ENCODE results near the gene PHPT1.
"Not testable (repeated sequence)": the region's sequence is repeated elsewhere in the genome, so short reads cannot be mapped to it uniquely, and the experiment has no call there.

PHPT1 gene

GRCh38 chr9:136862849-136863622, 13.8 kb downstream of the PHPT1 start:
- DNase-seq = no peak
- no peak for TF ChIP-seq GATA1 (IDR thresholded peaks at IDR 0.05; ENCODE audit: low read depth, low read length)
- no peak for TF ChIP-seq POLR2A (IDR thresholded peaks at IDR 0.05; ENCODE audit: low read length)

- no peak for DNase-seq
- no peak for TF ChIP-seq GATA1 (IDR thresholded peaks at IDR 0.05; ENCODE audit: low read depth, low read length)
- no peak for TF ChIP-seq POLR2A (IDR thresholded peaks at IDR 0.05; ENCODE audit: low read length)
Observed at GRCh38 chr9:136863623-136864273, 14.5 kb downstream of the PHPT1 start.

GRCh38 chr9:136865041-136865767, 16.0 kb downstream of the PHPT1 start:
- TF ChIP-seq POLR2A (IDR thresholded peaks at IDR 0.05; ENCODE audit: low read length) = no peak
- no peak for TF ChIP-seq GATA1 (IDR thresholded peaks at IDR 0.05; ENCODE audit: low read depth, low read length)
- no peak for DNase-seq

DNA sequence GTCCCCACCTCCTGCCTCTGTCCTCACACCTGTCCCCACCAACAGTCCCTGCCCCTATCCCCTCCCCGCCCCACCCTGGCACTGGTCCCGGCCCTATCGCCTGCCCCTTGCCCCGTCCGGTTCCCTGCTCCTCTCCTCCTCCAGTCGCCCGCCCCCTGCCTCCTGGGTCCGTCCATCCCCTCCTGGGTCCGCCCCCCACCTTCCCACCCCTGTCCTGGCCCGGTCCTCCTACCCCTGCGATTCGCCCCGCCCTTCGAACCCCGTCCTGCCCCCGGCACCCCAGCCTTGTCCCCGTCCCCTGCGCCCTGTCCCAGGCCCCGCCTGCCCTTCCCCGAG, 16.5 kb downstream of the PHPT1 start:
- no peak for DNase-seq
- TF ChIP-seq POLR2A (IDR thresholded peaks at IDR 0.05; ENCODE audit: low read length) (no peak), GATA1 (IDR thresholded peaks at IDR 0.05; ENCODE audit: low read depth, low read length) (no peak)

GRCh38 chr9:136866898-136867421, 17.8 kb downstream of the PHPT1 start:
- DNase-seq = not testable (repeated sequence)

DNA sequence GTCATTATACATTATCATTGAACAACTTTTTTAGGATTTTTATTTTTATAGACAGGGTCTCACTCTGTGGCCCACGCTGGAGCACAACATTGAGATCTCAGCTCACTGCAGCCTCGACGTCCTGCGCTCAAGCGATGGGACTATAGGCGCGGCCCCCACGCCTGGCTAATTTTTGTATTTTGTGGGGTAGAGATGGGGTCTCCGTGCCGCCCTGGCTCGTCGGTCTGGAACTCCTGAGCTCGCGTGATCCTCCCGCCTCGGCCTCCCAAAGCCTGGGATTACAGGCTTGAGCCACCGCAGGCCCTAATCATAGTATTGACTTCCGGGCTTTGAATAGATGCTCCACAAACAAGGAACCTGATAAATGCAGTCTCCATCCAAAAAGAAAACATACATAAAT, 18.3 kb downstream of the PHPT1 start:
- DNase-seq = no peak
- no peak for TF ChIP-seq GATA1 (IDR thresholded peaks at IDR 0.05; ENCODE audit: low read depth, low read length)
- TF ChIP-seq POLR2A (IDR thresholded peaks at IDR 0.05; ENCODE audit: low read length) = no peak

DNA sequence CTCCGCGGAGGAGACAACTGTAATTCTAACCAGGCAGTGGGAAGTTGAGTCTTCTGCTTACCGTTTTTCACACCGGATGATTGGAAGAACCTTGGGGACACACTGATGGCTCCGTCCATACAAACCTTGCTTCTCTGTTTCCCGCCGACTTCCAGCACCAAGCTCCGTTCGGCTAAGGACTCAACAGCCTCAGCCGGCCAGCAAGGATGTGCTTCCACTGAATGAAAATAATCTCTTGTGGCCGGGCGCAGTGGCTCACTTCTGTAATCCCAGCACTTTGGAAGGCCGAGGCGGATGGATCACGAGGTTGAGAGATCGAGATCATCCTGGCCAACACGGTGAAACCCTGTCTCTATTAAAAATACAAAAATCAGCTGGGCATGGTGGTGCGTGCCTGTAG, 18.7 kb downstream of the PHPT1 start:
- DNase-seq = no peak
- no peak for TF ChIP-seq GATA1 (IDR thresholded peaks at IDR 0.05; ENCODE audit: low read depth, low read length)
- no peak for TF ChIP-seq POLR2A (IDR thresholded peaks at IDR 0.05; ENCODE audit: low read length)

GRCh38 chr9:136868644-136869043, 19.4 kb downstream of the PHPT1 start:
- no peak for DNase-seq

GRCh38 chr9:136869611-136870010, 20.4 kb downstream of the PHPT1 start:
- not testable (repeated sequence) for DNase-seq

More at GRCh38 chr9:136868644-136869043, 19.4 kb downstream of the PHPT1 start:
- TF ChIP-seq GATA1 (IDR thresholded peaks at IDR 0.05; ENCODE audit: low read depth, low read length) (no peak), POLR2A (IDR thresholded peaks at IDR 0.05; ENCODE audit: low read length) (no peak)

DNA sequence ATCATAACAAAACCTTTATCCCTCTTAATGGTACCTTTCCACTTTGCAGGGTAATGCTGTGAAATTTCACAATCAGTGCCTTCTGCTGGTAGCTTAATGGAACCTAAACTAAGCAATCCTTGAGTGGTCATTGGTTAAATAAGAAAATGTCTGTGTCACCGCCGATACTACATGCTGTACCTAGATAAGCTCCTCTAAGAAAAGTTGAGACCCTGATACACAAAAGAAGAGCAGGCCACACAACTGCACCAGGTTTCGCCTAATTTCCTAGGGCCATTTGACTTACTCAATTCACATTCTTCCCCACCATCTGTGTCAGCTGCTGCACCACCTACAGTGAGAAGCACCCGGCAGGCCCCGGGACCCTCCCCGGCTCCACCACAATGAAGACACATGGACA, 25.9 kb downstream of the PHPT1 start:
- TF ChIP-seq GATA1 (IDR thresholded peaks at IDR 0.05; ENCODE audit: low read depth, low read length) = no peak
- TF ChIP-seq POLR2A (IDR thresholded peaks at IDR 0.05; ENCODE audit: low read length) = no peak

GRCh38 chr9:136876476-136876875, 27.3 kb downstream of the PHPT1 start:
- no peak for TF ChIP-seq POLR2A (IDR thresholded peaks at IDR 0.05; ENCODE audit: low read length)
- no peak for TF ChIP-seq GATA1 (IDR thresholded peaks at IDR 0.05; ENCODE audit: low read depth, low read length)
- no peak for DNase-seq

More for the DNA sequence above, 25.9 kb downstream of the PHPT1 start:
- DNase-seq = peak in 1 of 2 experiments; percentile 38

GRCh38 chr9:136880651-136881050, 31.4 kb downstream of the PHPT1 start:
- TF ChIP-seq GATA1 (IDR thresholded peaks at IDR 0.05; ENCODE audit: low read depth, low read length) (no peak), POLR2A (IDR thresholded peaks at IDR 0.05; ENCODE audit: low read length) (no peak)
- no peak for DNase-seq

- peak in 1 of 2 experiments; percentile 28 for DNase-seq
- TF ChIP-seq POLR2A (IDR thresholded peaks at IDR 0.05; ENCODE audit: low read length) (no peak), GATA1 (IDR thresholded peaks at IDR 0.05; ENCODE audit: low read depth, low read length) (no peak)
Observed at GRCh38 chr9:136881691-136882108, 32.5 kb downstream of the PHPT1 start.
